GM12865 (cell line): ENCODE measurements around the gene CFHR5.
A peak's percentile ranks its signal among the peaks of the same experiment; 100 is the strongest.
"Not testable (repeated sequence)": the region's sequence is repeated elsewhere in the genome, so short reads cannot be mapped to it uniquely, and the experiment has no call there.

Source experiments
- DNase-seq: peaks from one replicate; pipeline ENCODE4 v3.0.0; 2010; ENCODE audit warnings: low read depth
- H3K4me3 ChIP-seq: 2 replicates; pipeline ENCODE4 v1.5.1; 2011; ENCODE audit warnings: mild to moderate bottlenecking, low read depth, low read length, control low read depth
- CTCF ChIP-seq: IDR thresholded peaks from 2 replicates; pipeline ENCODE4 v1.5.1; 2011; ENCODE audit warnings: low read length, control low read depth, low read depth, inconsistent platforms; ENCODE audit not compliant: insufficient read depth; ENCODE audit errors: missing control alignments

CFHR5 gene

GRCh38 chr1:197021716-197022115, 44.4 kb downstream of the CFHR5 start:
- TF ChIP-seq CTCF: no peak
- DNase-seq: no peak
- no peak overlapping the region for H3K4me3 ChIP-seq

- DNase-seq: no peak
- H3K4me3 ChIP-seq: no peak overlapping the region
- TF ChIP-seq CTCF: no peak
Observed at GRCh38 chr1:197024460-197024859, 47.1 kb downstream of the CFHR5 start.

GRCh38 chr1:197027359-197027758, 50.0 kb downstream of the CFHR5 start:
- H3K4me3 ChIP-seq: no peak overlapping the region
- no peak for DNase-seq
- TF ChIP-seq CTCF: no peak

- no peak for TF ChIP-seq CTCF
- H3K4me3 ChIP-seq: no peak overlapping the region
- DNase-seq: no peak
Observed at GRCh38 chr1:197029749-197030148, 52.4 kb downstream of the CFHR5 start.

GRCh38 chr1:197034631-197035339, 57.4 kb downstream of the CFHR5 start:
- not testable (repeated sequence) for H3K4me3 ChIP-seq, DNase-seq

GRCh38 chr1:197036861-197037260, 59.5 kb downstream of the CFHR5 start:
- H3K4me3 ChIP-seq: no peak overlapping the region
- no peak for DNase-seq
- no peak for TF ChIP-seq CTCF

GRCh38 chr1:197041486-197042353, 64.4 kb downstream of the CFHR5 start:
- peak overlapping the region; percentile 4; the same call in 1 of the 2 replicates for H3K4me3 ChIP-seq
- no peak for TF ChIP-seq CTCF
- peak; percentile 44 for DNase-seq
